NCI-H526 (cell line): ENCODE measurements around the gene PRMT5.
"Not testable (repeated sequence)": the region's sequence is repeated elsewhere in the genome, so short reads cannot be mapped to it uniquely, and the experiment has no call there.

Experiments used
- DNase-seq, 2 experiments: peaks; one replicate each; lab custom pipeline; 2025; lab: John Stamatoyannopoulos, UW

Gene PRMT5

GRCh38 chr14:22929104-22929960, at the start of gene PRMT5:
Gene PRMT5 (minus strand): TSS chr14:22929376. CDS start chr14:22929361, 15 bp downstream.
- peak; percentile 99 for DNase-seq

DNA sequence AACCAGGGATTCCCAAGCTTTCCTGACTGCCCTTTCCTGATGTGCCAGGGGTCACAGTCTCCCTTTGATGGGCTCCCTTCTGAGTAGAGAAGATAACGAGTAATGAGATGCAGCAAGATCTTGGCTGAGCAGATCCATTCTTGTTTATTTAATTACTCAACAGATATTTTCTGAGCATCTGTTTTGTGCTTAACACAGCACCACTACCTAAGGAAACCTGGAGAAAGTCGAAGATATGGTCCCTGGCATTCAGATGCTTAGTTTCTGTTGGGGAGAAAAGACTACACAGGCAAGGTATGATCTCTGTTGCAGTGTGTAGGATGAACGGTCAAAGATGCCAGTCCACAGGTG, 49.3 kb upstream of the PRMT5 start:
- no peak for DNase-seq

DNA sequence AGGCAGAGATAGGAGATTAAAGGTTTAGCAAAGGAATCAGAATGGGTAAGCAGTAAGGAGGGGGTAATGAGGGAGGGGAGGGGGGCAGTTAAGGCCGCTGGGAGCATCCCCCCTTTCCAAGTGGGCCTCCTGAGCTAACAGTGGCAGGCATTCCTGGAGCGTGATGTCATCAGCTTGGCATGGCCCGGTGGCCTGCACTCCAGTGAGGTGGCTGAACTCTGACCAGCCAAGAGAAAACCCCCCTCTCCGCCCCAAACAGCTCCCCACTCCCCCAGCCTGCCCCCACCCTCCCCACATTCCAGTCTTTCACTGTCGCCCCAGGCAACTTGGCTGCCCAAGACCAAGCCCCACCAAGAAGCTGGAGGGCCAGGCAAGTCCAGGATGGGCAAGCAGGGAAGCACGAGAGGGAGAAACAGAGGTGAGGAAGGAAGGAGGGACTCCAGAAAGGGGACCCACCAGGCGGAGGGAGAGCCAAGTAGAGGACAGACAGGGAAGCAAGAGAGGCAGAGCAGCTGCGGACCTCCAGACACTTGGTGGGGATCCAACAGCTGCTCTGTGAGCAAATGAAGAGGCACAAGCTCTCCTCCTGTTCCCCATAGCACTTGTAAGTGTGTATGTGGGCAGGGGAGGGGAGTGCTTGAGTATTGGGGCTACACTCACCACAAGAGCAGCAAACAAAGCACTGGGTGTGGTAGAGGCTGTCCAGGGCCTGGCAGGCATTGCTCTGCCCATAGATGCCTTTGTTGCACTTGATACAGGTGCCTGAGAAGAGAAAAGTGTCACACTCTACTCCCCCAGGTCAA, 48.7 kb upstream of the PRMT5 start:
- no peak for DNase-seq

DNA sequence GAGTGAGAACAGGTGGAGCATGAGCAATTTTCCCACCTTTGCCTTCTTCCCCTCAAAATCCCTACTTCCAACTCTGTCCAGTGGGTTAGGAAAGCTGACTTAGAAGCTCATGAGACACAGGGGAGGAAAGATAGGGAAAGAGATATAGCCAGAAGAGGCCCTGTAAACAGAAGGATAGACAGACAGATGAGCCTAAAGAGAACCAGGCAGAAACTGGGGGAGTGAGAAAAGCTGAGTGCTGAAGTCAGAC, 48.2 kb upstream of the PRMT5 start:
- DNase-seq = peak in 1 of 2 experiments; percentile 38

GRCh38 chr14:22976620-22977433, 47.7 kb upstream of the PRMT5 start:
- DNase-seq = peak; percentile 97 to 98

DNA sequence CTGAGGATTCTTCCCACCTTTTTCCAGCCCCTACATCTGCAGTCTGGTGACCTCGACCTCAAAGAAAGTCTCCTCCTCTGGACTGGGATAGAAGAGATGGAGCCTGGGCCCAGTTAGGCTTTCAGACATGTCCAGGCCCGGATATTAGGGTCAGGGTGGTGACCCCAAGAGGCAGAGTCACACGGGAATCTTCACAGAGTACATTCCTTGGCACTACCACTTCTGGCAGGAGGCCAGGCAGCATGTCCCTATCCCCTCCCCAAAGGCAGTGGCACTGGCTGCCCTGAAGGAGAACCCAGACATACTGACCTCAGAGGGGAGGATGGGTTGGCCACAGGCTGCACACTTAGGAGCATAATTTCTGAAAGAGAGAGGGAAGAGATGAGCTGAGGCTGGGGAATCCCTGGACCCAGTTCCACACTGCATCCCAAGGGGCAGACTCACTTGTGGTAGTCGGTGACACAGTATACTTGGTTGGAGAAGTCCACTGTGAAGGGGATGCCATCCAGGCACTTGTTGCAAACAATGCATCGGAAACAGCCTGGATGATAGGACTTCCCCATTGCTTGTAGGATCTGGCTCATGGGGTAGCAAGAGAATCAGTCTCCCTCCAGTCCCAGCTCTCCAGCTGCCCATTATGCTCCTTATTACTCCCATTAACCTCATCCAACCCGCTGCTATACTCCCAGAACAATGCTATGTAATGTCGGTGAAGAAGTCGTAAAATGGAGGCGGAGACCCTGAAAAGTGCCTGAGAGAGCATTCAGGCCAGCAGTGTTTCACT, 45.5 kb upstream of the PRMT5 start:
- no peak for DNase-seq

GRCh38 chr14:22973217-22974032, 44.2 kb upstream of the PRMT5 start:
- peak; percentile 34 to 71 for DNase-seq

GRCh38 chr14:22972313-22972930, 43.2 kb upstream of the PRMT5 start:
- no peak for DNase-seq

GRCh38 chr14:22971152-22971551, 42.0 kb upstream of the PRMT5 start:
- no peak for DNase-seq

GRCh38 chr14:22966783-22967269, 37.6 kb upstream of the PRMT5 start:
- no peak for DNase-seq

DNA sequence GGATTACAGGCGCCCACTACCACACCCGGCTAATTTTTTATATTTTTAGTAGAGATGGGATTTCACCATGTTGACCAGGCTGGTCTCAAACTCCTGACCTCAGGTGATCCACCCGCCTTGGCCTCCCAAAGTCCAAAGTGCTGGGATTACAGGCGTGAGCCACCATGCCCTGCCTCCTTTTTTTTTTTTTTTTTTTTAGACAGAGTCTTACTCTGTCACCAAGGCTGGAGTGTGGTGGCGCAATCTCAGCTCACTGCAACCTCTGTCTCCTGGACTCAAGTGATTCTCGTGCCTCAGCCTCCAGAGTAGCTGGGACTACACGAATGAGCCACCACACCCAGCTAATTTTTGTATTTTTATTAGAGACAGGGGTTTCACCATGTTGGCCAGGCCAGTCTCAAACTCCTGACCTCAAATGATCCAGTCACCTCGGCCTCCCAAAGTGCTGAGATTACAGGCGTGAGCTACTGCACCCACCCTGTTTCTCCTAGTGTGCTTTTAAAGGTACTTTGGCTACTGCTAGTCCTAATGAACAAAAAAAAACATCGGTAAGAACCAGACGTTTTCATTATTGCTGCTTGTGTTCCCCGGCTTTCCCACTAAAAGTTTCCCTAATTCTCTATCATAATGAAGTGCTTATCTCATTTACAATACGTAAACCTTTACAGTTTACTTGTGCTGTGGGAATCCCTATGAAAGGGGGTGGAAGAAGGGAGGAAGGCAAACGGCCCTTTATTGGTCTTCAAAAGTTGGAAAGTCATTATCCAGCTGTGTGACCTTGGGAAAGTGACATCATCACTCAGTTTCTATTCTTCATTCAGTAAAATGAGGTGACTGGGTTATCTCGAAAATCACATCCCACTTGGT, 37.0 kb upstream of the PRMT5 start:
- DNase-seq = not testable (repeated sequence)

- DNase-seq = no peak
Observed at GRCh38 chr14:22962061-22962676, 33.0 kb upstream of the PRMT5 start.

- DNase-seq = no peak
Observed at GRCh38 chr14:22955702-22956569, 26.8 kb upstream of the PRMT5 start.

DNA sequence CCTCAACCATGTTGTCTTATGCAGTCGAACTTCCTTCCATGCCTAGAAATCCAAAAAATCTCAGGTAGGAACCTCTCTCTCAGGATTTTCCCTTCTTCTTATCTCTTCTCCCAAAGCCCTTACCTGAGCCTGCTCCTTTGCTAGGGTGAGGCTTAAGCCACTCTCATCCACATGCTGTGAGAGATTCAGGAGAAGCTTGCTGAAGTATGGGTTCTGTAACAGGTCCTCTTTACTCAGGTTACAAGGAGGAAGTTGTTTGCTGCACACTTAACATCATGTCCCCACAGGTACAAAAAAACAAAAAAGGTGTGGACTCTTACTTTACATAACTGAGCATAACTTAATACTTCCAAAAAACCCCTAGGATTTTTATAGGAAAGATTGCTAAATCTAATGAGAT, 23.2 kb upstream of the PRMT5 start:
- no peak for DNase-seq

GRCh38 chr14:22951795-22952194, 22.6 kb upstream of the PRMT5 start:
- not testable (repeated sequence) for DNase-seq

DNA sequence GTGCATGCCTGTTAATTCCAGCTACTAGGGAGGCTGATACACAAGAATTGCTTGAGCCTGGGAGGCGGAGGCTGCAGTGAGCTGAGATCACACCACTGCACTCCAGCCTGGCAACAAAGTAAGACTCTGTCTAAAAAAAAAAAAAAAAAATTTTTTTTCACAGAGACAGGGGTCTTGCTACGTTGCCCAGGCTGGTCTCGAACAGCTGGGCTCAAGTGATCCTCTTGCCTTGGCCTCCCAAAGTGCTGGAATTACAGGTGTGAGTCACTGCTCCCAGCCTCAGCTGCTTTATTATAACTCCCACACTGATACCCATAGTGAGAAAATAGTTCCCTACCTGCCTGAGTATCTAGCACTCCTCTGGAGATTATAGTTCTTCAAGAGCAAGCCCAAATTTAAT, 16.5 kb upstream of the PRMT5 start:
- DNase-seq = no peak

DNA sequence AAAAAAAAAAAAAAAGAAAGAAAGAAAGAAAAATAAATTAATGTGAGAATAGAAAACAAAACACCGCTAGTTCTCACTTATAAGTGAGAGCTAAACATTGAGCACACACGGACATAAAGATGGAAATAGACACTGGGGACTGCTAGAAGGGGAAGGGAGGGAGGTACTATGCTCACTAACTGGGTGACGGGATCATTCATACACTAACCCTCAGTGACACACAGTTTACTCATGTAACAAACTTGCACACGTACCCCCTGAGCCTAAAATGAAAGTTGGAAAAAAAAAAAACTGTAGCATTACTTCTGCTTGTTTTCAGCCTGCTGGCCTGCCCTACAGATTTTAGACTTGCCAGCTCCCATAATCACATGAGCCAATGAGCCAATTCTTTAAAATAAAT, 10.5 kb upstream of the PRMT5 start:
- no peak for DNase-seq

GRCh38 chr14:22935156-22935555, 6.0 kb upstream of the PRMT5 start:
- no peak for DNase-seq
